H1 (cell line): Measurements from ENCODE around the gene C19orf53. TPM values are rescaled to one million over a fixed set of nuclear protein-coding genes. Genes with fewer than 3 reads are reported as not detected.

Source experiments
- CTCF ChIA-PET: fragments of 300-600 bp; sonication (Branson Sonifier 250); formaldehyde crosslinking; loops from one replicate; lab custom pipeline; 2021; ENCODE audit not compliant: partially characterized antibody; lab: Charles Lee
- POLR2A ChIA-PET: fragments of 300-600 bp; sonication (Branson Sonifier 250); formaldehyde crosslinking; loops from one replicate; lab custom pipeline; 2021; ENCODE audit warnings: inconsistent platforms; ENCODE audit not compliant: partially characterized antibody; lab: Charles Lee
- DNase-seq, 2 experiments: peaks; one replicate each; pipeline versions ENCODE4 v3.0.0 to v3.0.0-alpha.2; 2010 to 2022; ENCODE audit warnings: low spot score in 2 of 2, low read depth in 1 of 2, mixed read lengths in 1 of 2
- FAIRE-seq: peaks from 2 replicates; lab custom pipeline; 2011; peaks lifted over from hg19 to GRCh38; lab: Jason Lieb, UNC
- H2AFZ ChIP-seq: 2 replicates; pipeline ENCODE4 v1.8.1; 2012; ENCODE audit warnings: low read length, inconsistent platforms
- H2AK5ac ChIP-seq: 2 replicates; pipeline ENCODE4 v1.6.1; 2013; ENCODE audit warnings: low read depth, low read length
- H2BK120ac ChIP-seq: replicated peaks from 2 replicates; pipeline ENCODE3; 2013; ENCODE audit warnings: low read depth, low read length, inconsistent platforms
- H2BK12ac ChIP-seq: 2 replicates; pipeline ENCODE4 v1.6.1; 2013; ENCODE audit warnings: low read depth, low read length
- H2BK15ac ChIP-seq: 2 replicates; pipeline ENCODE4 v1.6.1; 2013; ENCODE audit warnings: low read length
- H2BK20ac ChIP-seq: 2 replicates; pipeline ENCODE4 v1.6.1; 2013; ENCODE audit warnings: low read length
- H2BK5ac ChIP-seq: 2 replicates; pipeline ENCODE4 v1.6.1; 2013; ENCODE audit warnings: low read depth, low read length
- H3K14ac ChIP-seq: 2 replicates; pipeline ENCODE4 v1.6.1; 2013; ENCODE audit warnings: inconsistent platforms; ENCODE audit not compliant: insufficient read length
- H3K18ac ChIP-seq: 2 replicates; pipeline ENCODE4 v1.6.1; 2013; ENCODE audit warnings: low read length; ENCODE audit errors: extremely low read depth
- H3K23ac ChIP-seq: 2 replicates; pipeline ENCODE4 v1.6.1; 2013; ENCODE audit warnings: inconsistent platforms; ENCODE audit not compliant: insufficient read length
- H3K23me2 ChIP-seq: 2 replicates; pipeline ENCODE4 v1.6.1; 2013; ENCODE audit warnings: low read depth, low read length
- H3K27ac ChIP-seq: 2 replicates; pipeline ENCODE4 v1.6.1; 2011; ENCODE audit warnings: low read depth, low read length, inconsistent platforms
- H3K27me3 ChIP-seq, 4 experiments: replicated peaks in 1 of 4; 1 replicate in 1 of 4; 2 replicates in 3 of 4; pipeline versions ENCODE4 v1.6.1 to v1.8.1; 2011 to 2013; ENCODE audit warnings: low read length in 3 of 4, mild to moderate bottlenecking in 3 of 4, inconsistent platforms in 2 of 4, mixed read lengths in 2 of 4, moderate library complexity in 1 of 4; ENCODE audit not compliant: control insufficient read depth in 3 of 4, insufficient read depth in 3 of 4; ENCODE audit errors: extremely low read depth in 1 of 4
- H3K36me3 ChIP-seq, 4 experiments: 2 replicates each; pipeline versions ENCODE4 v1.6.1 to v1.8.1; 2011 to 2013; ENCODE audit warnings: mild to moderate bottlenecking in 4 of 4, low read length in 3 of 4, moderate library complexity in 2 of 4, control low read depth in 1 of 4, inconsistent platforms in 1 of 4; ENCODE audit not compliant: insufficient read depth in 4 of 4, control insufficient read depth in 2 of 4
- H3K4ac ChIP-seq: replicated peaks from 2 replicates; pipeline ENCODE3; 2013; ENCODE audit warnings: low read length, low read depth, mixed read lengths, inconsistent platforms; ENCODE audit not compliant: insufficient read length
- H3K4me1 ChIP-seq, 4 experiments: replicated peaks in 1 of 4; 1 replicate in 1 of 4; 2 replicates in 3 of 4; pipeline versions ENCODE4 v1.6.1 to v1.8.1; 2011 to 2013; ENCODE audit warnings: low read length in 3 of 4, inconsistent platforms in 2 of 4, mixed read lengths in 1 of 4; ENCODE audit not compliant: insufficient read depth in 4 of 4, control insufficient read depth in 3 of 4
- H3K4me2 ChIP-seq, 2 experiments: 2 replicates each; pipeline versions ENCODE4 v1.6.1 to v1.8.1; 2011 to 2013; ENCODE audit warnings: low read depth in 2 of 2, low read length in 2 of 2, control low read depth in 1 of 2, inconsistent platforms in 1 of 2, mild to moderate bottlenecking in 1 of 2; ENCODE audit not compliant: insufficient read depth in 1 of 2
- H3K4me3 ChIP-seq, 4 experiments: fragments of 200-600, 300-600 bp in 1 of 4; sonication (generic), shearing (Covaris generic), sonication (Bioruptor Twin) in 1 of 4; 2 replicates each; pipeline versions ENCODE4 v1.5.1 to v1.8.1; 2011 to 2016; ENCODE audit warnings: low read length in 4 of 4, low read depth in 3 of 4, control low read depth in 2 of 4, inconsistent platforms in 2 of 4, mild to moderate bottlenecking in 2 of 4, mixed read lengths in 1 of 4, moderate library complexity in 1 of 4; ENCODE audit not compliant: insufficient read depth in 2 of 4; ENCODE audit errors: extremely low read depth in 1 of 4
- H3K56ac ChIP-seq: replicated peaks from 2 replicates; pipeline ENCODE3; 2013; ENCODE audit warnings: low read depth, mild to moderate bottlenecking, mixed read lengths, low read length, inconsistent platforms; ENCODE audit not compliant: insufficient read length
- H3K79me1 ChIP-seq: 2 replicates; pipeline ENCODE4 v1.6.1; 2013; ENCODE audit warnings: low read depth, low read length, control low read depth
- H3K79me2 ChIP-seq, 2 experiments: 2 replicates each; pipeline versions ENCODE4 v1.6.1 to v1.8.1; 2012 to 2013; ENCODE audit warnings: low read length in 2 of 2, mild to moderate bottlenecking in 2 of 2, inconsistent platforms in 1 of 2; ENCODE audit not compliant: insufficient read depth in 2 of 2, control insufficient read depth in 1 of 2
- H3K9ac ChIP-seq, 4 experiments: replicated peaks in 1 of 4; 1 replicate in 1 of 4; 2 replicates in 3 of 4; pipeline versions ENCODE4 v1.6.1 to v1.8.1; 2011 to 2013; ENCODE audit warnings: low read depth in 3 of 4, low read length in 3 of 4, control low read depth in 2 of 4, mild to moderate bottlenecking in 2 of 4, moderate library complexity in 2 of 4, inconsistent platforms in 1 of 4; ENCODE audit errors: extremely low read depth in 1 of 4
- H3K9me3 ChIP-seq, 2 experiments: 2 replicates each; pipeline versions ENCODE4 v1.6.1 to v1.8.1; 2012 to 2013; ENCODE audit warnings: mild to moderate bottlenecking in 2 of 2, moderate library complexity in 2 of 2, control low read depth in 1 of 2, inconsistent platforms in 1 of 2, low read depth in 1 of 2, low read length in 1 of 2, mixed read lengths in 1 of 2; ENCODE audit not compliant: insufficient read depth in 2 of 2
- H4K20me1 ChIP-seq, 2 experiments: replicated peaks in 1 of 2; 2 replicates each; pipeline versions ENCODE3 to v1.8.1; 2011 to 2013; ENCODE audit warnings: inconsistent platforms in 2 of 2, low read length in 2 of 2, mild to moderate bottlenecking in 1 of 2; ENCODE audit not compliant: insufficient read depth in 2 of 2, control insufficient read depth in 1 of 2
- H4K5ac ChIP-seq: 2 replicates; pipeline ENCODE4 v1.6.1; 2013; ENCODE audit warnings: low read length, low read depth, mixed read lengths, inconsistent platforms; ENCODE audit not compliant: insufficient read length
- H4K8ac ChIP-seq: 2 replicates; pipeline ENCODE4 v1.8.0; 2013; ENCODE audit warnings: mild to moderate bottlenecking, moderate library complexity, low read length, inconsistent platforms; ENCODE audit not compliant: insufficient read depth; ENCODE audit errors: extremely low read depth
- H4K91ac ChIP-seq: replicated peaks from 2 replicates; pipeline ENCODE3; 2013; ENCODE audit warnings: low read length, mixed read lengths, inconsistent platforms; ENCODE audit not compliant: insufficient read length
- GTF2F1 ChIP-seq: IDR thresholded peaks from 2 replicates; pipeline ENCODE4 v1.6.1; 2012; ENCODE audit warnings: low read depth, low read length, improper control_type of control experiment, borderline replicate concordance
- JUN ChIP-seq: IDR thresholded peaks from 2 replicates; pipeline ENCODE4 v1.6.1; 2011; ENCODE audit warnings: low read depth, mild to moderate bottlenecking, improper control_type of control experiment, low read length
- KDM1A ChIP-seq: fragments of 200-600, 300-600 bp; sonication (generic); IDR thresholded peaks from 2 replicates; pipeline ENCODE4 v1.7.1; 2016; ENCODE audit warnings: mild to moderate bottlenecking, low read length, borderline replicate concordance
- MAX ChIP-seq: IDR thresholded peaks from 2 replicates; pipeline ENCODE4 v1.6.1; 2012; ENCODE audit warnings: inconsistent platforms
- NRF1 ChIP-seq: IDR thresholded peaks from 2 replicates; pipeline ENCODE4 v1.6.1; 2011; ENCODE audit warnings: mild to moderate bottlenecking, low read depth, low read length, improper control_type of control experiment
- POLR2A ChIP-seq, 2 experiments: IDR thresholded peaks; 1 replicate in 1 of 2; 2 replicates in 1 of 2; pipeline ENCODE4 v1.6.1; 2011; ENCODE audit warnings: low read depth in 2 of 2, low read length in 2 of 2, mild to moderate bottlenecking in 2 of 2; ENCODE audit errors: control extremely low read depth in 1 of 2
- SP1 ChIP-seq: IDR thresholded peaks from 2 replicates; pipeline ENCODE4 v1.6.1; 2011; ENCODE audit warnings: low read depth, low read length
- WGBS, 2 experiments: shearing (Covaris generic) in 1 of 2; methylation state at CpG; one replicate each; pipeline versions ENCODE4 v1.1.6 to v1.1.7; 2013 to 2015; ENCODE audit warnings: low lambda C conversion rate in 2 of 2, mixed read lengths in 2 of 2, inconsistent platforms in 1 of 2, low coverage in 1 of 2, missing lambda C conversion rate in 1 of 2; ENCODE audit not compliant: insufficient replicate concordance in 2 of 2, insufficient coverage in 1 of 2, insufficient read length in 1 of 2; ENCODE audit errors: extremely low coverage in 1 of 2, missing lambda C conversion rate in 1 of 2; 5-methylcytosine and 5-hydroxymethylcytosine counted together
- polyA plus RNA-seq, 7 experiments: library from polyadenylated mRNA; depleted of rRNA in 3 of 7; stranded (reverse) in 5 of 7; unstranded in 2 of 7; fragments of >200 nt in 5 of 7; fragments of 200-250 nt in 2 of 7; gene quantifications; 1 replicate in 5 of 7; 2 replicates in 1 of 7; 4 replicates in 1 of 7; pipeline versions ENCODE4 v1.2.1 to v1.2.3, GENCODE V29; 2011 to 2013; ENCODE audit warnings: missing spikeins in 2 of 7, mixed read lengths in 2 of 7
- total RNA-seq: library from RNA; stranded (reverse); fragmentation: NEBNext Ultra II Directional; extraction: Animal tissue kit (Norgen Biotek cat#: 25700); gene quantifications from 2 replicates; pipeline ENCODE4 v1.2.1, GENCODE V29; 2021
- TF ChIP-seq, protein P1 (sequence below): IDR thresholded peaks from 2 replicates; pipeline ENCODE4 v1.6.1; 2012; ENCODE audit warnings: low read length, inconsistent platforms
- TF ChIP-seq, protein P2 (sequence below), 3 experiments: IDR thresholded peaks; 1 replicate in 2 of 3; 2 replicates in 1 of 3; pipeline versions ENCODE4 v1.5.1 to v1.6.1; 2011; ENCODE audit warnings: low read length in 3 of 3, mild to moderate bottlenecking in 3 of 3, inconsistent platforms in 2 of 3, low read depth in 1 of 3, moderate library complexity in 1 of 3; ENCODE audit not compliant: insufficient read depth in 1 of 3; ENCODE audit errors: control extremely low read depth in 1 of 3

C19orf53 gene
- total and polyA plus RNA-seq, 2 of the 8 experiments (the other 6 are each of a cell fraction or from before 2014, with no cell fraction given), result 104 to 169 TPM

DNA sequence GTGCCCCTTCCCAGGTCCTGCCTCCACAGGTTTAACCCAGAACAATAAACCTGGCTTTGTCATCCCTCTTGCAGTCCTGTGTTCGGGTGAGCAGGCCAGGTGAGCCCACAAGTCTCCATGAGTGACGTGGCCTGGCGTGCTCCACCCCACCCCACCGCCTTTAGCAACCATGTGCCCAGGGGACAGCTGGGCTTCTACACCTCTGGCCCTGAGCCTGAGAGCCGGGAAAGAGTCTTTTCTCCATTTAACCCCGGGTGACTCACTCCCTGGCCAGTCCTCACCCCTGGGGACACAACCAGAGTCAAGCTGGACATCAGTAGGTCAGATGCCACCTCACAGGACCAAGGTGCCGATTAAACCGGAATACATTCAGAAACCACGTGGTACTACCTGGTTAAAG lies 4.1 kb downstream of the C19orf53 start:
- Histone ChIP-seq H3K4me2 (no peak overlapping the region), H3K27ac (no peak overlapping the region), H2AFZ (no peak overlapping the region), H2BK12ac (no peak overlapping the region), H4K8ac (no peak overlapping the region), H2AK5ac (no peak overlapping the region), H3K23ac (no peak overlapping the region), H3K14ac (no peak overlapping the region), H3K4me1 (peaks cover 0 to 4% (median 1%) of the 10 kb centered on the region in 4 experiments; a peak in 1 of 7 replicates), H2BK15ac (no peak overlapping the region), H3K9me3 (no peaks in the 10 kb centered on the region), H3K9ac (no peak overlapping the region), H3K79me2 (peaks cover 0 to 23% of the 10 kb centered on the region in 2 experiments; a peak in 3 of 4 replicates), H3K4ac (no peak overlapping the region), H3K27me3 (no peaks in the 10 kb centered on the region; a peak in 1 of 7 replicates), H2BK5ac (no peak overlapping the region), H3K18ac (no peak overlapping the region), H2BK120ac (no peak overlapping the region), H4K91ac (no peak overlapping the region), H3K36me3 (peaks cover 11 to 25% (median 19%) of the 10 kb centered on the region in 4 experiments), H3K56ac (no peak overlapping the region), H4K5ac (no peak overlapping the region), H3K23me2 (peaks cover 5% of the 10 kb centered on the region; the same call in 1 of the 2 replicates), H2BK20ac (no peak overlapping the region), H3K79me1 (peaks cover 14% of the 10 kb centered on the region; the same call in 1 of the 2 replicates), H3K4me3 (no peak overlapping the region), H4K20me1 (peaks cover 2 to 15% of the 10 kb centered on the region in 2 experiments)
- FAIRE-seq, result no peak
- ChIA-PET CTCF (interaction anchor here (0.9 to 1.2 kb wide), 2 partner anchors 10 to 83 kb away, joined by 3 read pairs; no protein-coding TSS in a partner anchor), POLR2A (interaction anchor here (1.0 to 3.0 kb wide), 5 partner anchors 10 to 158 kb away, joined by 3 to 14 read pairs (median 3); partner anchors contain the start of gene ZSWIM4)
- TF ChIP-seq, protein P1, sequence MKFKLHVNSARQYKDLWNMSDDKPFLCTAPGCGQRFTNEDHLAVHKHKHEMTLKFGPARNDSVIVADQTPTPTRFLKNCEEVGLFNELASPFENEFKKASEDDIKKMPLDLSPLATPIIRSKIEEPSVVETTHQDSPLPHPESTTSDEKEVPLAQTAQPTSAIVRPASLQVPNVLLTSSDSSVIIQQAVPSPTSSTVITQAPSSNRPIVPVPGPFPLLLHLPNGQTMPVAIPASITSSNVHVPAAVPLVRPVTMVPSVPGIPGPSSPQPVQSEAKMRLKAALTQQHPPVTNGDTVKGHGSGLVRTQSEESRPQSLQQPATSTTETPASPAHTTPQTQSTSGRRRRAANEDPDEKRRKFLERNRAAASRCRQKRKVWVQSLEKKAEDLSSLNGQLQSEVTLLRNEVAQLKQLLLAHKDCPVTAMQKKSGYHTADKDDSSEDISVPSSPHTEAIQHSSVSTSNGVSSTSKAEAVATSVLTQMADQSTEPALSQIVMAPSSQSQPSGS, result no peak
- TF ChIP-seq POLR2A (IDR thresholded peaks at IDR 0.05; ENCODE audit: control extremely low read depth in 1 of 2, low read depth in 2 of 2, low read length in 2 of 2) (no peak), JUN (no peak), NRF1 (no peak), GTF2F1 (no peak), SP1 (no peak), MAX (no peak), KDM1A (no peak)
- TF ChIP-seq, protein P2, sequence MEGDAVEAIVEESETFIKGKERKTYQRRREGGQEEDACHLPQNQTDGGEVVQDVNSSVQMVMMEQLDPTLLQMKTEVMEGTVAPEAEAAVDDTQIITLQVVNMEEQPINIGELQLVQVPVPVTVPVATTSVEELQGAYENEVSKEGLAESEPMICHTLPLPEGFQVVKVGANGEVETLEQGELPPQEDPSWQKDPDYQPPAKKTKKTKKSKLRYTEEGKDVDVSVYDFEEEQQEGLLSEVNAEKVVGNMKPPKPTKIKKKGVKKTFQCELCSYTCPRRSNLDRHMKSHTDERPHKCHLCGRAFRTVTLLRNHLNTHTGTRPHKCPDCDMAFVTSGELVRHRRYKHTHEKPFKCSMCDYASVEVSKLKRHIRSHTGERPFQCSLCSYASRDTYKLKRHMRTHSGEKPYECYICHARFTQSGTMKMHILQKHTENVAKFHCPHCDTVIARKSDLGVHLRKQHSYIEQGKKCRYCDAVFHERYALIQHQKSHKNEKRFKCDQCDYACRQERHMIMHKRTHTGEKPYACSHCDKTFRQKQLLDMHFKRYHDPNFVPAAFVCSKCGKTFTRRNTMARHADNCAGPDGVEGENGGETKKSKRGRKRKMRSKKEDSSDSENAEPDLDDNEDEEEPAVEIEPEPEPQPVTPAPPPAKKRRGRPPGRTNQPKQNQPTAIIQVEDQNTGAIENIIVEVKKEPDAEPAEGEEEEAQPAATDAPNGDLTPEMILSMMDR (IDR thresholded peaks at IDR 0.05; ENCODE audit: control extremely low read depth in 1 of 3, insufficient read depth in 1 of 3, low read depth in 1 of 3, low read length in 3 of 3), result no peak
- DNase-seq, result no peak
- 87% methylated on average over 9 of the region's 9 CpGs; no CpG with 5 or more reads in 1 of the 2 experiments for WGBS, 2 experiments
